H1 (cell line): ENCODE results near the gene REM2. TPM values are rescaled to one million over a fixed set of nuclear protein-coding genes. Genes with fewer than 3 reads are reported as not detected.

ENCODE experiments used
- ASH2L ChIP-seq: fragments of 200-600, 300-600 bp; sonication (generic); IDR thresholded peaks from one replicate; pipeline ENCODE4 v1.7.1; 2017; ENCODE audit warnings: low read length
- CHD7 ChIP-seq: fragments of 300-600 bp; sonication (generic); IDR thresholded peaks from 2 replicates; pipeline ENCODE4 v1.7.1; 2012; ENCODE audit warnings: low read length, moderate library complexity, mild to moderate bottlenecking, inconsistent platforms; ENCODE audit not compliant: insufficient replicate concordance
- GTF2F1 ChIP-seq: IDR thresholded peaks from 2 replicates; pipeline ENCODE4 v1.6.1; 2012; ENCODE audit warnings: low read depth, low read length, improper control_type of control experiment, borderline replicate concordance
- JUND ChIP-seq: IDR thresholded peaks from 2 replicates; pipeline ENCODE4 v1.6.1; 2011; ENCODE audit warnings: mild to moderate bottlenecking, improper control_type of control experiment, low read length
- polyA plus RNA-seq, 7 experiments: library from polyadenylated mRNA; depleted of rRNA in 3 of 7; stranded (reverse) in 5 of 7; unstranded in 2 of 7; fragments of >200 nt in 5 of 7; fragments of 200-250 nt in 2 of 7; gene quantifications; 1 replicate in 5 of 7; 2 replicates in 1 of 7; 4 replicates in 1 of 7; pipeline versions ENCODE4 v1.2.1 to v1.2.3, GENCODE V29; 2011 to 2013; ENCODE audit warnings: missing spikeins in 2 of 7, mixed read lengths in 2 of 7
- total RNA-seq: library from RNA; stranded (reverse); fragmentation: NEBNext Ultra II Directional; extraction: Animal tissue kit (Norgen Biotek cat#: 25700); gene quantifications from 2 replicates; pipeline ENCODE4 v1.2.1, GENCODE V29; 2021
- TF ChIP-seq, protein P1 (sequence below): IDR thresholded peaks from 2 replicates; pipeline ENCODE4 v1.6.1; 2012; ENCODE audit warnings: low read length, inconsistent platforms
- TF ChIP-seq, protein P2 (sequence below): IDR thresholded peaks from 2 replicates; pipeline ENCODE4 v1.6.1; 2011; ENCODE audit warnings: low read depth, mild to moderate bottlenecking, low read length; ENCODE audit not compliant: insufficient read depth

REM2 gene
- total and polyA plus RNA-seq, 2 of the 8 experiments (the other 6 are each of a cell fraction or from before 2014, with no cell fraction given) = 1.00 to 1.1 TPM

DNA sequence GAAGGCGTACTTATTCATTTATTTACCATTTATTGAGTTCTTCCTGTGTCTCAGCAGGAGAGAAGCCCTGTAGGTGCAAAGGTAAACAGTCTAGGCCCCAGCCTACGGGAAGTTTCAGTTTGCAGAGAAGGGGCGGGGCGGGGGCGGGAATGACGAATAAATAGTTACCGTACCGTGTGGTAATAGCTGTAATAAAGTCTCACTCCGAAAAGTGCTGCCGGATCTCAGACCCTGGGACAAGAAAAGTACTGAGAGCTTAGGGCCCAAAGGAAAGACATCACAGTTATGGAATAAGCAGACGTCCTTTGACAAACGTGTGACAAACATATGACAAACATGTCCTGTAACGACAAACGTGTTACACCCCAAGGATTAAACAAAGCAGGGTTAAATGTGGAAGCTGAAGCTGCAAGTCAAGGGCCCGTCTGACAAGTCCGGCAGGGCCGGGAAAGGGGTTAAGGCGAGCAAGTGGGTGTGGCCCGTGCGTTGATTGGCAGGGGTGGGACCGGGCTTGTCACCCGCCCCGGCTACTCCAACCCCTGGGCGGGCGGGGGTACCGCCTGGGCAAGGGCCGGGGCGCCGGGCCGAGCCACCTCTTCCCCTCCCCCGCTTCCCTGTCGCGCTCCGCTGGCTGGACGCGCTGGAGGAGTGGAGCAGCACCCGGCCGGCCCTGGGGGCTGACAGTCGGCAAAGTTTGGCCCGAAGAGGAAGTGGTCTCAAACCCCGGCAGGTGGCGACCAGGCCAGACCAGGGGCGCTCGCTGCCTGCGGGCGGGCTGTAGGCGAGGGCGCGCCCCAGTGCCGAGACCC lies 11.6 kb upstream of the REM2 start, which contains the start of gene LRP10 (continued):
- TF ChIP-seq JUND (no peak), GTF2F1 (0 out of 2 replicates have a peak, but pooled peaks have one; percentile 37), CHD7 (peak; percentile 88), ASH2L (peak; percentile 89)
- TF ChIP-seq, protein P1, sequence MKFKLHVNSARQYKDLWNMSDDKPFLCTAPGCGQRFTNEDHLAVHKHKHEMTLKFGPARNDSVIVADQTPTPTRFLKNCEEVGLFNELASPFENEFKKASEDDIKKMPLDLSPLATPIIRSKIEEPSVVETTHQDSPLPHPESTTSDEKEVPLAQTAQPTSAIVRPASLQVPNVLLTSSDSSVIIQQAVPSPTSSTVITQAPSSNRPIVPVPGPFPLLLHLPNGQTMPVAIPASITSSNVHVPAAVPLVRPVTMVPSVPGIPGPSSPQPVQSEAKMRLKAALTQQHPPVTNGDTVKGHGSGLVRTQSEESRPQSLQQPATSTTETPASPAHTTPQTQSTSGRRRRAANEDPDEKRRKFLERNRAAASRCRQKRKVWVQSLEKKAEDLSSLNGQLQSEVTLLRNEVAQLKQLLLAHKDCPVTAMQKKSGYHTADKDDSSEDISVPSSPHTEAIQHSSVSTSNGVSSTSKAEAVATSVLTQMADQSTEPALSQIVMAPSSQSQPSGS = no peak
- TF ChIP-seq, protein P2, sequence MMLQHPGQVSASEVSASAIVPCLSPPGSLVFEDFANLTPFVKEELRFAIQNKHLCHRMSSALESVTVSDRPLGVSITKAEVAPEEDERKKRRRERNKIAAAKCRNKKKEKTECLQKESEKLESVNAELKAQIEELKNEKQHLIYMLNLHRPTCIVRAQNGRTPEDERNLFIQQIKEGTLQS = no peak
